NCI-H2171 (cell line): Measurements from ENCODE around the gene BOLA2B.
A peak's percentile ranks its signal among the peaks of the same experiment; 100 is the strongest.
"Not testable (repeated sequence)": the region's sequence is repeated elsewhere in the genome, so short reads cannot be mapped to it uniquely, and the experiment has no call there.

Experiments used
- DNase-seq: peaks from one replicate; lab custom pipeline; 2025; lab: John Stamatoyannopoulos, UW

BOLA2B gene

GRCh38 chr16:30184096-30184890 is 9.2 kb downstream of the BOLA2B start:
- DNase-seq, result peak; percentile 9

GRCh38 chr16:30183233-30184095 is 10.0 kb downstream of the BOLA2B start, which contains the start of gene CORO1A:
Gene CORO1A (plus strand): TSS chr16:30183602. CDS start chr16:30185210, 1,608 bp downstream.
- peak; percentile 76 for DNase-seq

- no peak for DNase-seq
Observed at GRCh38 chr16:30180741-30181140, 12.7 kb downstream of the BOLA2B start.

GRCh38 chr16:30179931-30180330 is 13.5 kb downstream of the BOLA2B start:
- no peak for DNase-seq

GRCh38 chr16:30179195-30179594 is 14.3 kb downstream of the BOLA2B start:
- no peak for DNase-seq

GRCh38 chr16:30176876-30177275 is 16.6 kb downstream of the BOLA2B start:
- not testable (repeated sequence) for DNase-seq

- DNase-seq, result no peak
Observed at GRCh38 chr16:30173054-30173453, 20.4 kb downstream of the BOLA2B start.

- not testable (repeated sequence) for DNase-seq
Observed at GRCh38 chr16:30170145-30170544, 23.3 kb downstream of the BOLA2B start.

GRCh38 chr16:30169416-30169815 is 24.1 kb downstream of the BOLA2B start:
- not testable (repeated sequence) for DNase-seq

GRCh38 chr16:30168746-30169145 is 24.7 kb downstream of the BOLA2B start:
- DNase-seq, result not testable (repeated sequence)

- no peak for DNase-seq
Observed at GRCh38 chr16:30166202-30166902, 27.1 kb downstream of the BOLA2B start.

GRCh38 chr16:30163538-30163937 is 29.9 kb downstream of the BOLA2B start:
- no peak for DNase-seq

GRCh38 chr16:30157214-30157613 is 36.3 kb downstream of the BOLA2B start:
- no peak for DNase-seq

GRCh38 chr16:30155188-30155587 is 38.3 kb downstream of the BOLA2B start:
- DNase-seq, result no peak

- no peak for DNase-seq
Observed at GRCh38 chr16:30152517-30152916, 40.9 kb downstream of the BOLA2B start.

- no peak for DNase-seq
Observed at GRCh38 chr16:30151091-30151490, 42.4 kb downstream of the BOLA2B start.

GRCh38 chr16:30149250-30149930 is 44.1 kb downstream of the BOLA2B start:
- no peak for DNase-seq

GRCh38 chr16:30147843-30148510 is 45.5 kb downstream of the BOLA2B start:
- no peak for DNase-seq

GRCh38 chr16:30145657-30146056 is 47.8 kb downstream of the BOLA2B start:
- no peak for DNase-seq

- no peak for DNase-seq
Observed at GRCh38 chr16:30144917-30145316, 48.5 kb downstream of the BOLA2B start.

GRCh38 chr16:30144017-30144416 is 49.4 kb downstream of the BOLA2B start:
- no peak for DNase-seq
